ENCODE measurements around the gene RNF144A.

RNF144A gene

GRCh38 chr2:7063789-7064188, 146.6 kb downstream of the RNF144A start:
- no peak overlapping the region for H3K4me3 ChIP-seq (ENCODE audit: low read depth, low read length)
- no peak for DNase-seq (ENCODE audit: low read depth)
- TF ChIP-seq, protein P1, sequence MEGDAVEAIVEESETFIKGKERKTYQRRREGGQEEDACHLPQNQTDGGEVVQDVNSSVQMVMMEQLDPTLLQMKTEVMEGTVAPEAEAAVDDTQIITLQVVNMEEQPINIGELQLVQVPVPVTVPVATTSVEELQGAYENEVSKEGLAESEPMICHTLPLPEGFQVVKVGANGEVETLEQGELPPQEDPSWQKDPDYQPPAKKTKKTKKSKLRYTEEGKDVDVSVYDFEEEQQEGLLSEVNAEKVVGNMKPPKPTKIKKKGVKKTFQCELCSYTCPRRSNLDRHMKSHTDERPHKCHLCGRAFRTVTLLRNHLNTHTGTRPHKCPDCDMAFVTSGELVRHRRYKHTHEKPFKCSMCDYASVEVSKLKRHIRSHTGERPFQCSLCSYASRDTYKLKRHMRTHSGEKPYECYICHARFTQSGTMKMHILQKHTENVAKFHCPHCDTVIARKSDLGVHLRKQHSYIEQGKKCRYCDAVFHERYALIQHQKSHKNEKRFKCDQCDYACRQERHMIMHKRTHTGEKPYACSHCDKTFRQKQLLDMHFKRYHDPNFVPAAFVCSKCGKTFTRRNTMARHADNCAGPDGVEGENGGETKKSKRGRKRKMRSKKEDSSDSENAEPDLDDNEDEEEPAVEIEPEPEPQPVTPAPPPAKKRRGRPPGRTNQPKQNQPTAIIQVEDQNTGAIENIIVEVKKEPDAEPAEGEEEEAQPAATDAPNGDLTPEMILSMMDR (IDR thresholded peaks at IDR 0.05; ENCODE audit: insufficient read depth, low read depth, low read length, missing control alignments): no peak

- no peak for DNase-seq (ENCODE audit: low read depth)
- no peak overlapping the region for H3K4me3 ChIP-seq (ENCODE audit: low read depth, low read length)
- TF ChIP-seq, protein P1 (IDR thresholded peaks at IDR 0.05; ENCODE audit: insufficient read depth, low read depth, low read length, missing control alignments): no peak
Observed at GRCh38 chr2:7068457-7068856, 151.2 kb downstream of the RNF144A start.

DNA sequence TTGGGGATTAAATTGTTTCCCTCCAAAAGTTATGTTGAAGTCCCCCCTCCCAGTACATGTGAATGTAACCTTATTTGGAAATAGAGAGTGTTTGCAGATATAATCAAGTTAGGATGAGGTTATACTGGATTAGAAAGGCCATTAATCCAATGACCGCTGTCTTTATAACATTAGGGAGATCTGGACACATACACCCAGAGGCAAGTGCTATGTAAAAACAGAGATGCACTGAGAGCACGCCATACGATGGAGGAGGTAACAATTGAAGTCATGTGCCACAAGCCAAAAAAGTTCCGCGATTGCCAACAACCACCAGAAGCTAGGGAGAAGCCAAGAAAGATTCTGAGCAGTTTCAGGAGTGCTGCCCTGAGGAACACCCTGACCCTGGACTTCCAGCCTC, 153.3 kb downstream of the RNF144A start:
- TF ChIP-seq, protein P1 (IDR thresholded peaks at IDR 0.05; ENCODE audit: insufficient read depth, low read depth, low read length, missing control alignments): no peak
- DNase-seq (ENCODE audit: low read depth): no peak
- no peak overlapping the region for H3K4me3 ChIP-seq (ENCODE audit: low read depth, low read length)

GRCh38 chr2:7071154-7071553, 153.9 kb downstream of the RNF144A start:
- TF ChIP-seq, protein P1 (IDR thresholded peaks at IDR 0.05; ENCODE audit: insufficient read depth, low read depth, low read length, missing control alignments): no peak
- no peak overlapping the region for H3K4me3 ChIP-seq (ENCODE audit: low read depth, low read length)

DNA sequence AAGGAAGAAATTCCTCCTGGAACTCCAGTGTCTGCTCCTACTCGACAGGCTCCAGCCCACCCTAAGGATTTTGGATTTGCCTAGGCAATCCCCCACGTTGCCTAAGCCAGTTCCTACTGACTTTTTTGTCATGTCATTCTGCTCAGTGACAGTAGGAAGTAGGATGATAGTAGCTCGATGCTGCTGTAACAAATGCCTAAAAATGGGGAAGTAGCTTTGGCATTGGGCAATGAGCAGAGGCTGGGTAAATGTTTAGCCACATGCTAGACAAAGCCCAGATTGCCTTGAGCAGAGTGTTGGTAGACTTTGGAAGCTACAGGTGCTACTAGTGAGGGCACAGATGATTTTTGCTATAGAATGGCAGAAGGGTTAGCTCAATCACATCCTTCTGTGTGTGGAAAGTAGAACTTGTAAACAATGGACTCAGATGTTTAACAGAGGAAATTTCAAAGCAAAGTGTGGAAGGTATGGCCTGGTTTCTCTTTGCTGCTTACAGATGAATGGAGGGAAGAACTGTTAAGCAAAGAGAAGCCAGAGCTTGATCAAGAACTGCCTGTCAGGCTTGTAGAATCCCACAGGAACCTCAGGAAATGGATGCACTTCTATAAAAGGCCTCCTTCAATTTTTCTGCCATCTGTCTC, 154.8 kb downstream of the RNF144A start:
- DNase-seq (ENCODE audit: low read depth): no peak
- TF ChIP-seq, protein P1 (IDR thresholded peaks at IDR 0.05; ENCODE audit: insufficient read depth, low read depth, low read length, missing control alignments): no peak
- no peak overlapping the region for H3K4me3 ChIP-seq (ENCODE audit: low read depth, low read length)

More at GRCh38 chr2:7071154-7071553, 153.9 kb downstream of the RNF144A start:
- no peak for DNase-seq (ENCODE audit: low read depth)

DNA sequence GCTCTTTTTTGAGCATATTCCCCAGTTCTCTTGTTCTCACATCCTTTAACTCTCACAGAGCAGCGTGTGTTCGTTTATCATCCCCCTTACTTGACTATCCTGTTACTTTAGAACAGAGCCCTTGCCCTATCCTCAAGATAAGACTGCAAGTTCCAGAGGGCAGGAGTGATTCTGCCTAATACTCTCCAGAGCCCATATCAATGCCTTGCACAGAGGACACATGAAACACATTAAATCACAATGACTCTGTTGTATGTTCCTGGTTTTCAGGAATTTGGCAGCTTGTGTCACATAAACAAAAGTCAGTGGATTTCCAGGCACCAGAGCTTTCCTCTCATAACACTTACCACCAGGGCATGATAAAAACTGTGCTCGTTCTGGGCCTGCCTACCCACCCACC, 156.7 kb downstream of the RNF144A start:
- TF ChIP-seq, protein P1 (IDR thresholded peaks at IDR 0.05; ENCODE audit: insufficient read depth, low read depth, low read length, missing control alignments): no peak
- no peak for DNase-seq (ENCODE audit: low read depth)
- H3K4me3 ChIP-seq (ENCODE audit: low read depth, low read length): no peak overlapping the region

- DNase-seq (ENCODE audit: low read depth): no peak
- TF ChIP-seq, protein P1 (IDR thresholded peaks at IDR 0.05; ENCODE audit: insufficient read depth, low read depth, low read length, missing control alignments): no peak
- H3K4me3 ChIP-seq (ENCODE audit: low read depth, low read length): no peak overlapping the region
Observed at GRCh38 chr2:7075834-7076233, 158.6 kb downstream of the RNF144A start.

Measured in GM12865 (cell line).